Effector memory CD8-positive, alpha-beta T cell (primary cell): ENCODE measurements around the gene TRERF1.

ENCODE experiments used
- ATAC-seq: fragments of 150-1000 bp; cut with Tn5 transposase; replicated peaks from 2 replicates; pipeline ENCODE4 v1.10.0; 2021; ENCODE audit warnings: mild to moderate bottlenecking, moderate library complexity
- DNase-seq, 3 experiments: peaks; one replicate each; pipeline ENCODE4 v3.0.0; 2021
- H3K27ac Mint-ChIP-seq, 2 donors: one replicate each; pipeline ENCODE4 v1.8.0; 2022; ENCODE audit warnings: mild to moderate bottlenecking in 2 of 2, mixed read lengths in 2 of 2, moderate library complexity in 2 of 2
- H3K27me3 Mint-ChIP-seq, 2 donors: one replicate each; pipeline ENCODE4 v1.8.0; 2022; ENCODE audit warnings: mixed read lengths in 2 of 2
- H3K36me3 Mint-ChIP-seq: one replicate; pipeline ENCODE4 v1.8.0; 2022; ENCODE audit warnings: mild to moderate bottlenecking, moderate library complexity, mixed read lengths; ENCODE audit not compliant: insufficient read depth
- H3K4me1 Mint-ChIP-seq, 2 donors: one replicate each; pipeline ENCODE4 v1.8.0; 2022; ENCODE audit warnings: low read depth in 2 of 2, mixed read lengths in 2 of 2
- H3K4me3 Mint-ChIP-seq, 2 donors: one replicate each; pipeline ENCODE4 v1.8.0; 2022; ENCODE audit warnings: mild to moderate bottlenecking in 2 of 2, mixed read lengths in 2 of 2, moderate library complexity in 2 of 2
- H3K9me3 Mint-ChIP-seq, 2 donors: one replicate each; pipeline ENCODE4 v1.8.0; 2022; ENCODE audit warnings: mixed read lengths in 2 of 2

TRERF1 gene

GRCh38 chr6:42278131-42278853, 173.4 kb downstream of the TRERF1 start:
- no peaks in the 10 kb centered on the region for H3K27me3 Mint-ChIP-seq
- H3K27ac Mint-ChIP-seq: peak overlapping the region; percentile 92
- H3K4me1 Mint-ChIP-seq: peaks cover 48 to 56% of the 10 kb centered on the region in 2 donors
- peaks cover 15% of the 10 kb centered on the region for H3K36me3 Mint-ChIP-seq
- ATAC-seq (peak; percentile 60), DNase-seq (peak; percentile 16 to 30 (median 21))
- peak overlapping the region; percentile 75 to 76 for H3K4me3 Mint-ChIP-seq
- no peaks in the 10 kb centered on the region for H3K9me3 Mint-ChIP-seq

- Mint-ChIP-seq H3K27ac (peak overlapping the region; percentile 92), H3K27me3 (no peaks in the 10 kb centered on the region), H3K36me3 (peaks cover 11% of the 10 kb centered on the region), H3K4me1 (peaks cover 41 to 52% of the 10 kb centered on the region in 2 donors), H3K4me3 (no peak overlapping the region), H3K9me3 (no peaks in the 10 kb centered on the region)
- no peak for ATAC-seq
- no peak for DNase-seq
Observed at GRCh38 chr6:42276034-42276890, 175.5 kb downstream of the TRERF1 start.

GRCh38 chr6:42275376-42276033, 176.2 kb downstream of the TRERF1 start:
- DNase-seq (no peak), ATAC-seq (no peak)
- peaks cover 11% of the 10 kb centered on the region for H3K36me3 Mint-ChIP-seq
- H3K4me3 Mint-ChIP-seq: no peak overlapping the region
- H3K27ac Mint-ChIP-seq: peak overlapping the region in 1 of 2 donors; percentile 92
- H3K27me3 Mint-ChIP-seq: no peaks in the 10 kb centered on the region
- peaks cover 36 to 46% of the 10 kb centered on the region in 2 donors for H3K4me1 Mint-ChIP-seq
- H3K9me3 Mint-ChIP-seq: no peaks in the 10 kb centered on the region

DNA sequence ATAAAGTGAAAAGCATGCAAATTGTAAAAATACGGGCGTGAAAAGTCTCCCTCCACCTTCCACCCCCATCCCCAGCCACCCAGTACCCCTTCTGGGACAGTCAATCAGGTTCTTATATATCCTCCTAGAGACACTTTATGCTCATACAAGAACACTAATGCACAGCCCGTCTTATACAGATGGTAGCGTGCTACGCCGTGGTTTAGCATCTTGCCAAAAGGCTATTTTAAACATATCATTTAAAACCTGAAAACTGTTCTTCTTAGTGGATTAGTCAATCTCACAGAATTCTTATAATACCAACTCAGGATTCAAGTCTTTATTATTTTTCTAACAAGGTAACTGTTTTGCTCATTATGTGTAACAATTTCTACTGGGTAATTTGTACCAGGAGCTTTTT, 176.8 kb downstream of the TRERF1 start:
- peaks cover 36 to 46% of the 10 kb centered on the region in 2 donors for H3K4me1 Mint-ChIP-seq
- peaks cover 11% of the 10 kb centered on the region for H3K36me3 Mint-ChIP-seq
- H3K27ac Mint-ChIP-seq: no peak overlapping the region
- H3K9me3 Mint-ChIP-seq: no peaks in the 10 kb centered on the region
- H3K27me3 Mint-ChIP-seq: no peaks in the 10 kb centered on the region
- DNase-seq: no peak
- H3K4me3 Mint-ChIP-seq: no peak overlapping the region
- ATAC-seq: no peak

GRCh38 chr6:42271834-42272805, 179.6 kb downstream of the TRERF1 start:
- no peaks in the 10 kb centered on the region for H3K27me3 Mint-ChIP-seq
- H3K4me3 Mint-ChIP-seq: no peak overlapping the region
- H3K9me3 Mint-ChIP-seq: no peaks in the 10 kb centered on the region
- ATAC-seq: no peak
- H3K36me3 Mint-ChIP-seq: peaks cover 15% of the 10 kb centered on the region
- no peak for DNase-seq
- H3K4me1 Mint-ChIP-seq: peaks cover 28 to 35% of the 10 kb centered on the region in 2 donors
- H3K27ac Mint-ChIP-seq: peak overlapping the region; percentile 65 to 88

- H3K27me3 Mint-ChIP-seq: no peaks in the 10 kb centered on the region
- H3K4me3 Mint-ChIP-seq: peak overlapping the region in 1 of 2 donors; percentile 46
- H3K36me3 Mint-ChIP-seq: peaks cover 17% of the 10 kb centered on the region
- DNase-seq (no peak), ATAC-seq (peak; percentile 55)
- peak overlapping the region; percentile 11 to 85 for H3K27ac Mint-ChIP-seq
- no peaks in the 10 kb centered on the region for H3K9me3 Mint-ChIP-seq
- peaks cover 29 to 30% of the 10 kb centered on the region in 2 donors for H3K4me1 Mint-ChIP-seq
Observed at GRCh38 chr6:42269974-42270510, 181.7 kb downstream of the TRERF1 start.

GRCh38 chr6:42269553-42269952, 182.2 kb downstream of the TRERF1 start:
- ATAC-seq (peak; percentile 96), DNase-seq (peak; percentile 23 to 38 (median 28))
- Mint-ChIP-seq H3K36me3 (peaks cover 17% of the 10 kb centered on the region), H3K9me3 (no peaks in the 10 kb centered on the region), H3K27me3 (no peaks in the 10 kb centered on the region), H3K27ac (peak overlapping the region; percentile 11 to 85), H3K4me3 (peak overlapping the region in 1 of 2 donors; percentile 46), H3K4me1 (peaks cover 29 to 30% of the 10 kb centered on the region in 2 donors)

GRCh38 chr6:42268835-42269204, 182.9 kb downstream of the TRERF1 start:
- Mint-ChIP-seq H3K36me3 (peaks cover 19% of the 10 kb centered on the region), H3K4me3 (no peak overlapping the region), H3K9me3 (no peaks in the 10 kb centered on the region), H3K27me3 (no peaks in the 10 kb centered on the region), H3K27ac (peak overlapping the region in 1 of 2 donors; percentile 49), H3K4me1 (peaks cover 29 to 30% of the 10 kb centered on the region in 2 donors)
- DNase-seq (no peak), ATAC-seq (no peak)

DNA sequence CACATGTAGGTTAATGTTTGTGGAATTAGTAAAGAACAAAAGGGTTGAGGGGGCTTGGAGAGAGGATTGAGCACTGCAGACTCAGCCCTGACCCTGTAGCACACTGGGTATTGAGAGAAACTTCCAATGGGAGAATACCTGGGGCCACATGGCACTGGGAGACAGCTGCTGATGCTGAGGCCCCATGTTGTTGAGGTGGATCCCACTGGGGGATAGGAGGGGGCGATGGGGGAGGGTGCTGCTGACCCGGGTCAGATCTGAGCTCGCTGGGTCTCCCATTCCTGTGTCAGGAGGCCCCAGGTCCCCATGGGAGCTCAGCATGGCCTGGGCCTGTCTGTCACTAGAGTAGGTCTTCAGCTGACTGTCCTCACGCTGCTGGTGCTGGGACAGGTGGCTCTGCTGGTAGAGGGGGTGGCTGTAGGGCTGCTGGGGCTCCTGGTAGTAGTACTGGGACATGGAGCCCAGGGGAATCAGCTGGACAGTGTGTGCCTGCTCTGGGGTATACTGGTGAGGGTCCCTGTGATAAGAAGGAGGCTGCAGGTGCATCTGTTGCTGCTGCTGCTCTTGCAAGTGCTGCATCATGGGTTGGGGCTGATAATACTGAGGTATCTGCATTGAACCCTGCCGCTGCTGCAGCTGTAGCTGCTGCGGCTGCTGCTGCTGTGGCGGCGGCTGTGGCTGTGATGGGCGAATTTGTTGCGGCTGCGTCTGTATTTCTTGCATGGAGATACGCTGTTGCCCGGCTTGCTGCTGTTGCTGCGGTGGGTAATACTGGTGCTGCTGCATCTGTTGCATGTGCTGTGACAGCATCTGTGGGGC, 183.5 kb downstream of the TRERF1 start:
- Mint-ChIP-seq H3K36me3 (peaks cover 23% of the 10 kb centered on the region), H3K27me3 (no peaks in the 10 kb centered on the region), H3K4me3 (no peak overlapping the region), H3K27ac (peak overlapping the region in 1 of 2 donors; percentile 49), H3K4me1 (peaks cover 28 to 29% of the 10 kb centered on the region in 2 donors), H3K9me3 (no peaks in the 10 kb centered on the region)
- ATAC-seq: no peak
- no peak for DNase-seq

DNA sequence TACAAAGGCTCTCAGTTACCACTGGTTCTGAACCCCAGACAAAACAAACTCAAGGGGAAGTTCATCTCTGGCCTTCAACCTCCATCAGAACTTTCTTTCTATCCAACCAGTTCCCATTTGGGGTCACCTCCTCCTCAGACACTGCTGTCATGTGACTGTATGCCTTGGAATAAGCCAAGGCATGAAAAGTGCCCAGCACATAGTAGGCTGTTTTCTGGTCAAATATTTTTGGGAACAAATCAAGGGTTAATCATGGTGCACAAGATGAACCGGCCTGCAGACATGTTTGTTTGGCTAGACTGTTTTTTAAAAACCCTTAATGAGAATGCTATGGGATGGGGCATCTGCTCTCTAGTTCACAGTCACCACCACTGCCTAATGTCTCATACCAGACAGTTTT, 185.2 kb downstream of the TRERF1 start:
- H3K4me3 Mint-ChIP-seq: no peak overlapping the region
- peaks cover 29 to 33% of the 10 kb centered on the region in 2 donors for H3K4me1 Mint-ChIP-seq
- DNase-seq (no peak), ATAC-seq (no peak)
- H3K27ac Mint-ChIP-seq: peak overlapping the region in 1 of 2 donors; percentile 12
- H3K27me3 Mint-ChIP-seq: no peaks in the 10 kb centered on the region
- no peaks in the 10 kb centered on the region for H3K9me3 Mint-ChIP-seq
- H3K36me3 Mint-ChIP-seq: peaks cover 39% of the 10 kb centered on the region

- H3K36me3 Mint-ChIP-seq: peaks cover 41% of the 10 kb centered on the region
- H3K9me3 Mint-ChIP-seq: no peaks in the 10 kb centered on the region
- ATAC-seq: no peak
- no peaks in the 10 kb centered on the region for H3K27me3 Mint-ChIP-seq
- no peak overlapping the region for H3K27ac Mint-ChIP-seq
- DNase-seq: no peak
- H3K4me1 Mint-ChIP-seq: peaks cover 31 to 37% of the 10 kb centered on the region in 2 donors
- H3K4me3 Mint-ChIP-seq: no peak overlapping the region
Observed at GRCh38 chr6:42264852-42265390, 186.8 kb downstream of the TRERF1 start.
